Liver (tissue), 9 donors: ENCODE measurements around the gene SLC35F4. TPM values are rescaled to one million over a fixed set of nuclear protein-coding genes. Genes with fewer than 3 reads are reported as not detected.

Experiments
- DNase-seq: peaks from one replicate; pipeline ENCODE4 v3.0.0-alpha.2; 2017; ENCODE audit warnings: low spot score
- H3K27ac ChIP-seq, 2 donors: one replicate each; pipeline ENCODE4 v1.7.0; 2013; ENCODE audit warnings: inconsistent platforms in 2 of 2, low read length in 2 of 2, control low read depth in 1 of 2, low read depth in 1 of 2, mild to moderate bottlenecking in 1 of 2
- H3K27me3 ChIP-seq, 4 donors: one replicate each; pipeline versions ENCODE4 v1.6.1 to v1.7.0; 2013; ENCODE audit warnings: low read length in 3 of 4, inconsistent platforms in 1 of 4, mild to moderate bottlenecking in 1 of 4, moderate library complexity in 1 of 4; ENCODE audit not compliant: control insufficient read depth in 4 of 4, insufficient read depth in 4 of 4
- H3K36me3 ChIP-seq, 4 donors: one replicate each; pipeline versions ENCODE4 v1.6.1 to v1.7.0; 2013; ENCODE audit warnings: low read length in 3 of 4, mild to moderate bottlenecking in 3 of 4, low read depth in 1 of 4, moderate library complexity in 1 of 4; ENCODE audit not compliant: control insufficient read depth in 4 of 4, insufficient read depth in 3 of 4
- H3K4me1 ChIP-seq, 4 donors: one replicate each; pipeline versions ENCODE4 v1.6.1 to v1.7.0; 2013; ENCODE audit warnings: low read length in 3 of 4, mild to moderate bottlenecking in 3 of 4, moderate library complexity in 1 of 4; ENCODE audit not compliant: control insufficient read depth in 4 of 4, insufficient read depth in 4 of 4
- H3K4me3 ChIP-seq, 3 donors: one replicate each; pipeline versions ENCODE4 v1.6.1 to v1.7.0; 2013; ENCODE audit warnings: low read length in 3 of 3, control low read depth in 1 of 3, low read depth in 1 of 3, mild to moderate bottlenecking in 1 of 3
- H3K9ac ChIP-seq, 2 donors: one replicate each; pipeline ENCODE4 v1.7.0; 2013; ENCODE audit warnings: low read length in 2 of 2, mild to moderate bottlenecking in 2 of 2, moderate library complexity in 2 of 2, control low read depth in 1 of 2, low read depth in 1 of 2
- H3K9me3 ChIP-seq, 4 donors: one replicate each; pipeline versions ENCODE4 v1.6.1 to v1.7.0; 2013; ENCODE audit warnings: low read length in 3 of 4; ENCODE audit not compliant: control insufficient read depth in 4 of 4
- CTCF ChIP-seq: fragments of 150-350 bp; IDR thresholded peaks from 2 replicates; pipeline ENCODE4 v1.5.1; 2017; ENCODE audit warnings: improper control_type of control experiment, low read depth, low read length; ENCODE audit not compliant: missing input control
- EGR1 ChIP-seq, 2 donors: IDR thresholded peaks; 2 replicates each; pipeline ENCODE4 v1.6.1; 2016 to 2018; ENCODE audit warnings: antibody characterized with exemption in 2 of 2, low read depth in 2 of 2
- FOXA1 ChIP-seq: IDR thresholded peaks from 2 replicates; pipeline ENCODE4 v1.6.1; 2016; ENCODE audit warnings: antibody characterized with exemption
- FOXA2 ChIP-seq: IDR thresholded peaks from 2 replicates; pipeline ENCODE4 v1.6.1; 2016; ENCODE audit warnings: antibody characterized with exemption
- GABPA ChIP-seq, 2 donors: IDR thresholded peaks in 1 of 2; conservative IDR thresholded peaks in 1 of 2; 2 replicates each; pipeline ENCODE4 v1.6.1; 2016; ENCODE audit warnings: antibody characterized with exemption in 2 of 2, mild to moderate bottlenecking in 1 of 2, moderate library complexity in 1 of 2
- HNF4A ChIP-seq, 2 donors: conservative IDR thresholded peaks; 2 replicates each; pipeline ENCODE4 v1.6.1; 2016; ENCODE audit warnings: antibody characterized with exemption in 2 of 2, mild to moderate bottlenecking in 2 of 2
- HNF4G ChIP-seq: IDR thresholded peaks from 2 replicates; pipeline ENCODE4 v1.6.1; 2016; ENCODE audit warnings: antibody characterized with exemption
- JUND ChIP-seq, 2 donors: IDR thresholded peaks; 2 replicates each; pipeline ENCODE4 v1.6.1; 2016; ENCODE audit warnings: antibody characterized with exemption in 2 of 2
- MAX ChIP-seq: IDR thresholded peaks from 2 replicates; pipeline ENCODE4 v1.6.1; 2016; ENCODE audit warnings: antibody characterized with exemption
- NR2F2 ChIP-seq: IDR thresholded peaks from 2 replicates; pipeline ENCODE4 v1.6.1; 2016; ENCODE audit warnings: antibody characterized with exemption
- RAD21 ChIP-seq, 2 donors: IDR thresholded peaks; 2 replicates each; pipeline ENCODE4 v1.6.1; 2016; ENCODE audit warnings: antibody characterized with exemption in 2 of 2, mild to moderate bottlenecking in 2 of 2
- RXRA ChIP-seq, 2 donors: IDR thresholded peaks; 2 replicates each; pipeline ENCODE4 v1.6.1; 2017 to 2018; ENCODE audit warnings: antibody characterized with exemption in 2 of 2, mild to moderate bottlenecking in 1 of 2
- SP1 ChIP-seq: IDR thresholded peaks from 2 replicates; pipeline ENCODE4 v1.6.1; 2018; ENCODE audit warnings: antibody characterized with exemption, mild to moderate bottlenecking
- TAF1 ChIP-seq: conservative IDR thresholded peaks from 2 replicates; pipeline ENCODE4 v1.6.1; 2016; ENCODE audit warnings: antibody characterized with exemption, mild to moderate bottlenecking
- YY1 ChIP-seq: IDR thresholded peaks from 2 replicates; pipeline ENCODE4 v1.6.1; 2016; ENCODE audit warnings: antibody characterized with exemption, mild to moderate bottlenecking
- ZBTB33 ChIP-seq: IDR thresholded peaks from 2 replicates; pipeline ENCODE4 v1.6.1; 2016; ENCODE audit warnings: antibody characterized with exemption
- WGBS: extraction: QIAGEN DNeasy Blood & Tissue Kit; methylation state at CpG from one replicate; pipeline ENCODE4 v1.1.7; 2013; 5-methylcytosine and 5-hydroxymethylcytosine counted together
- polyA plus RNA-seq, 2 donors: library from polyadenylated mRNA; stranded (reverse) in 1 of 2; unstranded in 1 of 2; fragments of 200-250 nt in 1 of 2; fragments of >200 nt in 1 of 2; fragmentation: Nextera tagmentation in 1 of 2; extraction: Ambion mirVana in 1 of 2; gene quantifications; one replicate each; pipeline versions ENCODE4 v1.2.1 to v1.2.3, GENCODE V29; 2013 to 2015
- total RNA-seq, 2 donors: library from RNA; depleted of rRNA; stranded (reverse); fragments of >200 nt; gene quantifications; one replicate each; pipeline ENCODE4 v1.2.3, GENCODE V29; 2014
- TF ChIP-seq, protein P1 (sequence below): IDR thresholded peaks from 2 replicates; pipeline ENCODE4 v1.6.1; 2016; ENCODE audit warnings: antibody characterized with exemption
- TF ChIP-seq, protein P2 (sequence below): IDR thresholded peaks from 2 replicates; pipeline ENCODE4 v1.6.1; 2016; ENCODE audit warnings: antibody characterized with exemption, mild to moderate bottlenecking
- donor health status: healthy.
- donor health status: healthy.
- donor health status: healthy.
- donor health status: healthy.
- donor health status: healthy.

Gene SLC35F4
- total and polyA plus RNA-seq, 4 donors: not detected

- Histone ChIP-seq H3K36me3 (no peaks in the 10 kb centered on the region), H3K9me3 (no peaks in the 10 kb centered on the region), H3K9ac (no peak overlapping the region), H3K27me3 (no peaks in the 10 kb centered on the region), H3K4me1 (no peaks in the 10 kb centered on the region), H3K4me3 (no peak overlapping the region), H3K27ac (no peak overlapping the region)
- WGBS: 42% methylated on average over 3 of the region's 3 CpGs
- DNase-seq: no peak
- TF ChIP-seq FOXA1 (no peak), MAX (no peak), FOXA2 (no peak), TAF1 (no peak), HNF4G (no peak)
These were observed 165.9 kb downstream of the SLC35F4 start for GRCh38 chr14:57699947-57700346.

DNA sequence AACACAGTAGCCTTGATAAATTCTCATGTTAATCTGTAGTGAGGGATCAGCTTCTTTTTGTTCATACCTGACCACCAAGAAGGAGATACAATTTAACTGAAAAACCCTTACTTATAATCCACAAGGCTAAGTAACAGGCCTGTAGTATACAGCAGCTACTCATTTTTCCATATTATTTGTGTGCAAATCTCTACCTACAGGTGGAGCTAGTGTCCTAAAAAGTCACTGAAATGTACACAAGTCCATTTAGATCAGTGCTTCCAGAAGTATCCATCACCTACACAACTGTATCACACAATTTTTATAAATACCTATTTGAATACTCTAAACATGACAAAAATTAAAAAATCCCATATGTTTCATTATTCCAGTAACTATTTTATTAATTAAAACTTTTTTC lies 173.2 kb downstream of the SLC35F4 start:
- DNase-seq: no peak
- no peaks in the 10 kb centered on the region for H3K9me3 ChIP-seq
- H3K36me3 ChIP-seq: no peaks in the 10 kb centered on the region
- no peaks in the 10 kb centered on the region for H3K4me1 ChIP-seq
- no peak overlapping the region for H3K4me3 ChIP-seq
- no peak overlapping the region for H3K27ac ChIP-seq
- H3K27me3 ChIP-seq: no peaks in the 10 kb centered on the region
- H3K9ac ChIP-seq: no peak overlapping the region
- TF ChIP-seq ZBTB33: no peak
- no peak for TF ChIP-seq TAF1
- TF ChIP-seq SP1: no peak
- no peak for TF ChIP-seq JUND (IDR thresholded peaks at IDR 0.05)
- no peak for TF ChIP-seq HNF4G
- TF ChIP-seq EGR1 (IDR thresholded peaks at IDR 0.05; ENCODE audit: low read depth in 2 of 2): no peak
- peak; percentile 57 to 65 for TF ChIP-seq RAD21 (IDR thresholded peaks at IDR 0.05)
- no peak for TF ChIP-seq RXRA (IDR thresholded peaks at IDR 0.05)
- no peak for TF ChIP-seq GABPA (IDR thresholded peaks at IDR 0.05 in 1 of 2, conservative IDR thresholded peaks at IDR 0.05 in 1 of 2)
- no peak for TF ChIP-seq FOXA1
- no peak for TF ChIP-seq MAX
- TF ChIP-seq HNF4A (conservative IDR thresholded peaks at IDR 0.05): no peak
- TF ChIP-seq, protein P1, sequence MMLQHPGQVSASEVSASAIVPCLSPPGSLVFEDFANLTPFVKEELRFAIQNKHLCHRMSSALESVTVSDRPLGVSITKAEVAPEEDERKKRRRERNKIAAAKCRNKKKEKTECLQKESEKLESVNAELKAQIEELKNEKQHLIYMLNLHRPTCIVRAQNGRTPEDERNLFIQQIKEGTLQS: no peak
- no peak for TF ChIP-seq YY1
- TF ChIP-seq, protein P2, sequence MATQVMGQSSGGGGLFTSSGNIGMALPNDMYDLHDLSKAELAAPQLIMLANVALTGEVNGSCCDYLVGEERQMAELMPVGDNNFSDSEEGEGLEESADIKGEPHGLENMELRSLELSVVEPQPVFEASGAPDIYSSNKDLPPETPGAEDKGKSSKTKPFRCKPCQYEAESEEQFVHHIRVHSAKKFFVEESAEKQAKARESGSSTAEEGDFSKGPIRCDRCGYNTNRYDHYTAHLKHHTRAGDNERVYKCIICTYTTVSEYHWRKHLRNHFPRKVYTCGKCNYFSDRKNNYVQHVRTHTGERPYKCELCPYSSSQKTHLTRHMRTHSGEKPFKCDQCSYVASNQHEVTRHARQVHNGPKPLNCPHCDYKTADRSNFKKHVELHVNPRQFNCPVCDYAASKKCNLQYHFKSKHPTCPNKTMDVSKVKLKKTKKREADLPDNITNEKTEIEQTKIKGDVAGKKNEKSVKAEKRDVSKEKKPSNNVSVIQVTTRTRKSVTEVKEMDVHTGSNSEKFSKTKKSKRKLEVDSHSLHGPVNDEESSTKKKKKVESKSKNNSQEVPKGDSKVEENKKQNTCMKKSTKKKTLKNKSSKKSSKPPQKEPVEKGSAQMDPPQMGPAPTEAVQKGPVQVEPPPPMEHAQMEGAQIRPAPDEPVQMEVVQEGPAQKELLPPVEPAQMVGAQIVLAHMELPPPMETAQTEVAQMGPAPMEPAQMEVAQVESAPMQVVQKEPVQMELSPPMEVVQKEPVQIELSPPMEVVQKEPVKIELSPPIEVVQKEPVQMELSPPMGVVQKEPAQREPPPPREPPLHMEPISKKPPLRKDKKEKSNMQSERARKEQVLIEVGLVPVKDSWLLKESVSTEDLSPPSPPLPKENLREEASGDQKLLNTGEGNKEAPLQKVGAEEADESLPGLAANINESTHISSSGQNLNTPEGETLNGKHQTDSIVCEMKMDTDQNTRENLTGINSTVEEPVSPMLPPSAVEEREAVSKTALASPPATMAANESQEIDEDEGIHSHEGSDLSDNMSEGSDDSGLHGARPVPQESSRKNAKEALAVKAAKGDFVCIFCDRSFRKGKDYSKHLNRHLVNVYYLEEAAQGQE: no peak
- TF ChIP-seq CTCF: peak; percentile 36
- TF ChIP-seq FOXA2: peak; percentile 26
- TF ChIP-seq NR2F2: no peak
